C4-2B (cell line): ENCODE measurements around the gene G6PD.

ENCODE experiments used
- CTCF ChIP-seq: fragments of 450-650 bp; conservative IDR thresholded peaks from 2 replicates; pipeline ENCODE4 v1.5.1; 2017; ENCODE audit warnings: mild to moderate bottlenecking
- ZFX ChIP-seq: fragments of 450-650 bp; IDR thresholded peaks from 2 replicates; pipeline ENCODE4 v1.6.1; 2017

GRCh38 chrX:154548028-154548316 lies 1.3 kb upstream of the G6PD start:
- TF ChIP-seq CTCF (no peak), ZFX (no peak)
